GM19455 (cell line): ENCODE data around the gene GRAMD2B.
"Not testable (repeated sequence)": the region's sequence is repeated elsewhere in the genome, so short reads cannot be mapped to it uniquely, and the experiment has no call there.

ENCODE experiments used
- ATAC-seq: cut with Tn5 transposase; IDR thresholded peaks from one replicate; pipeline ENCODE4 v1.9.1; 2021; ENCODE audit not compliant: unreplicated experiment

GRAMD2B gene

DNA sequence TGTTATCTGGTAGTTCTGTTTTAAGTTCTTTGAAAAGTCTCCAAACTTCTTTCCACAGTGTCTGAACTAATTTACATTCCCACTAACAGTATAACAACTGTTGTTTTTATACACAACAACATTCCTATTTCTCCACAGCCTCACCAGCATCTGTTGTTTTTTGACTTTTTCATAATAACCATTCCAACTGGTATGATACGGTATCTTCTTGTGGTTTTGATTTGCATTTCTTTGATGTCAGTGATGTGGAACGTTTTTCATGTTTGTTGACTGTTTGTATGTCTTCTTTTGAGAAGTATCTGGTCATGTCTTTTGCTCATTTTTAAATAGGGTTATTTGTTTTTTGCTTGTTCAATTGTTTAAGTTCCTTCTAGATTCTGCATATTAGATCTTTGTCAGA lies 12.6 kb upstream of the GRAMD2B start:
- ATAC-seq, result no peak

DNA sequence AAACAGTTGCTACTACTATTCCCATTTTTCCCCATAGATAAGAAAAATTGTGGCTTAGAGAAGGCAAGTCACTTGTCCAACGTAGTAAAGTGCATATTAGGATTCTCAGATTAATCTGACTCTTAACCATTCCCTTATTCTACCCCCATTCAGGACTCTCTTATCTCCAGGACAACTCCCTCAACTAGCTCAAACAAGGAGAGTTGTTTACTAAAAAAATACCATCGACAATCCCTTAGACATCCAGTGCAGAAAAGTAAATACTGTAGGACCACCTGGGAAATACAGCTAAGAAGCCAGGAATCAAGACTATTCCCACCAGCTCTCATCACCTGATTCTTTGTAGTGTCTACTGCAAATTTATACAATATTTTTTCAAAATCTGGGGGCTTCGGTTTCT lies 9.4 kb upstream of the GRAMD2B start:
- ATAC-seq, result no peak

- no peak for ATAC-seq
Measured at GRCh38 chr5:126414874-126415502, 8.2 kb upstream of the GRAMD2B start.

GRCh38 chr5:126415789-126416188 lies 7.4 kb upstream of the GRAMD2B start:
- ATAC-seq, result no peak

DNA sequence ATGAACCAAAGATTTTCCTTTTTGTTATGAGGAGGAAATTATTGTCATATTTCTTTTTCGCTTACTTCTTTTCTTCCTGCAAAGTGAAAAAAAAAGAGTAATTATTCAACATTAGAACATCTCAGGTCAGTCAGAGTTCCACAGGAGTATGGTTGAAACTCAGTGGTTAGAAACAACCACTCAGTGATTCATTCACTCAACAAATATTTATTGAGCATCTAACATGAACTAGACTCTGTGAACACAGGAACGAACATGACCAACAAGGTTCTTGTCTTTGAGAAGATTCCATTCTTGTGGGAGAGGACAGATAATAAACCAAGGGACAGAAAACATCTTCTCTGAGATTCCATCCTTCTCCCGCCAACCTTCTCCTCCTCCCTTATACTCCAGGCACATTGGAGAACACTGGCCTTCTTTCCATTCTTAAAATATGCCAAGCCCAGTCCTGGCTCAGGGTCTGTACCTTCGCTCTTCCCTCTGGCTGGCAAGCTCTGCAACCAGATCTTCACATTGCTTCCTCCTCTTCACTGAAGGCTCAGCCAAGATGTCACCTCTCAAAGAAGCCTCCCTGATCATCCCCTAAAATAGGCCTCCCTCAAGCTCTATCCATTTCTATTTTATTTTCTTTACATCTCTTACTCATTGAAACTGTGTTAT lies 6.8 kb upstream of the GRAMD2B start:
- ATAC-seq, result no peak

DNA sequence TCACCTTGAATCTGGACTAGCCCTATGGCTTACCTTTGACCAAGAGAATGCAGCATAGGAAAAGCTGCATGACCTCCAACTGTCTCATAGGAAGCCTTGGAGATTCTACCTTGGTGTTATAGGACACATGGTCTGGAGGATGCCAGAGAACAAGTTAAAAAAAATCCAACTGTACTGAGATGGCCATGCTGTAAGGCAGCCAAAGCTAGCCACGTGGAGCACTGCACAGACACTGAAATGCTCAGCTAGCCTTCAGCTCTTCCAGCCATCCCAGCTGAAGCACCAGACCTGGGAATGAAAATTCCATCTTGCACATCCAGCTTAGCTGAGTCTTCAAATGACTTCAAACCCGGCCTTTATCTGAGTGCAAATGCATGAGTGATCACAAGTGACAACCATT lies 6.0 kb upstream of the GRAMD2B start:
- no peak for ATAC-seq

- ATAC-seq, result no peak
Measured at GRCh38 chr5:126419102-126419501, 4.1 kb upstream of the GRAMD2B start.

DNA sequence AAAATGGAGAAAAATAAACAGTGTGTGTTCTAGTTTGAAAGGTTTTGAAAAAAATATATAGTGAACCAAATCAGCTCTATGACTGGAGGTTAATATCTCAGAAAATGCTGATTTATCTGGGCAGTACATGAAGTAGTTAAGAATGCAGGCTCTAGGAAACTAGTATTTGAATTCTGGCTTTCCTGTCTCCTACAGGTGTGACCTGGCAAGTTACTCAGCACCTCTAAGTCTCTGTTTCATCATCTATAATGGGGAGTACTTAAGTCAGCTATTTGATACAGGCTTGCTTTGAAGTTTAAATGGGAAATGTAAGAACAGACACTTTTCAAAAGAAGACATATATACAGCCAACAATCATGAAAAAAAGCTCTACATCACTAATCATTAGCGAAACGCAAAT lies 5.2 kb downstream of the GRAMD2B start:
- no peak for ATAC-seq

DNA sequence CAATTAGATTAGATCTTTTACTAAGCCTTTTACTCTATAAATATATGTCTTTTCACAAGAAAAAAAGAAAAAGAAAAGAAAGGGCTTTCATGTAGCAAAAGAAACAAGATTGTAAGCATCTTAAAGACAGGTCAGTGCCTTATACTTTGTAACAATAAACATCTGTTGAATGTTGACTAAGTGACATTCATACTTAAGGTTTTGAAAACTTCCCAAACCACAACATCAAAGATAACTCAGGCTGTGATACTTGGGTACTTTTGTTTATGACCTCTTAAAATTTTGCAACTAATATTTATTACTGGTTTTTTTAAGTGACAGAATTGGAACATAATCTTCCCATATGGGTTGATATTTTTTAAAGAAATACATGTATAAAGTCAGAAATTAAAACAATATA lies 7.4 kb downstream of the GRAMD2B start:
- no peak for ATAC-seq

- ATAC-seq, result no peak
Measured at GRCh38 chr5:126433701-126434100, 10.5 kb downstream of the GRAMD2B start.

GRCh38 chr5:126435261-126435660 lies 12.1 kb downstream of the GRAMD2B start:
- ATAC-seq, result no peak

DNA sequence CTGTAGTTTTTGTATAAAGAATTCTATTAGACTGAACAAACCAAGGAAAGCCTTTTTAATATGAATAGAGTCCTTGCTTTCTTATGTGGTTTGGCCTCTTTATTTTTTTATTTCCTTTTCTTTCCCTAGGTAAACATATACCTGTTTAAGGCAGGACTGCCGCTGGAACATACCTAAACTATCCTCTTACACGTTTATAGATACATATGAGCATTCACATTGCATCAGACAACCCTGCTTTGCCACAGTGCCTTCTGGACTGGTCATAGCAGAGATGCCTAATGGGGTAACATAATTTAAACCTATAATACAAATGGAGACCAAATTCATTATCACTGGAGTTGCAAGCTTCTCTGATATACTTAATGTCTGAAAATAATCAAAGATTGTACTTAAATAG lies 12.5 kb downstream of the GRAMD2B start:
- no peak for ATAC-seq

- ATAC-seq, result no peak
Measured at GRCh38 chr5:126437721-126438120, 14.5 kb downstream of the GRAMD2B start.

DNA sequence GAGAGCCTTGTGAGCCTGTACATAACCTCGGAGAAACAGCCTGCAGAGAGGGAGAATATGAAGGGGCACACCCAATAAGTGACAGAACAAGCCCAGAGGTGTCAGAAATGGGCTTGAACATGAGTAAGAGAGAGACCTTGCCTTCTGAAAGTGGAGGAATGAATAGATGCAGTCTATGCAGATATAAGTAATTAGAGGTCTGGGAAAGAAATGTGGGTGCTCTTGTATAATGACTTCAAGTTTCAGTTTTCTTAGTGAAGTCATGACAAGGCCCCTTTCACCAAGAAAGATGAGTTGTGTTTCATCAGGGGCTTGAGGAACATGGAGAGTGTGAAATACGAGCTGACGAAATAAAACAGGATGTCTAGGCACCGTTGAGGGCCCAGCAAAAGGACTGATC lies 15.1 kb downstream of the GRAMD2B start:
- ATAC-seq, result peak; percentile 85

- ATAC-seq, result no peak
Measured at GRCh38 chr5:126438868-126439267, 15.7 kb downstream of the GRAMD2B start.

GRCh38 chr5:126439724-126440123 lies 16.5 kb downstream of the GRAMD2B start:
- not testable (repeated sequence) for ATAC-seq

GRCh38 chr5:126441230-126441629 lies 18.0 kb downstream of the GRAMD2B start:
- ATAC-seq, result no peak

- ATAC-seq, result peak; percentile 84
Measured at GRCh38 chr5:126443374-126443851, 20.2 kb downstream of the GRAMD2B start.

DNA sequence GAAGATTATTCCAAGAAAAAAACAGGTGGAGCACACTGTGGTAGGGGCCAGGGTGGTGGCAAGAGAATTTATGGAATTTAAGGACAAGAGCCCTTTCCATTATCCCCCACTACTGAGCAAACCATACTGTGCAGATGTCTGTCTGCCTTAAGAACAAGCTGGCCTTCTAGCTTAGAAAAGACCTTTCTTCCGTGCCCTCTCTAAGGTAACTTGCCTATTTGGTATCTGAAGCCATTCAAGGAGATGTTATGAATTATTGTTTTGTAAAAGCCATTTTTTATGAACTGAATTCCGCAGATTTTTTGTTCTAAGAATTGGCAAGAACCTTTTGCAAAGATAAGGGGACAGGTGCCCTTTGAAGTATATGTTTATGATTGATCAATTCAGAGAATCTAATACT lies 20.9 kb downstream of the GRAMD2B start:
- ATAC-seq, result no peak

DNA sequence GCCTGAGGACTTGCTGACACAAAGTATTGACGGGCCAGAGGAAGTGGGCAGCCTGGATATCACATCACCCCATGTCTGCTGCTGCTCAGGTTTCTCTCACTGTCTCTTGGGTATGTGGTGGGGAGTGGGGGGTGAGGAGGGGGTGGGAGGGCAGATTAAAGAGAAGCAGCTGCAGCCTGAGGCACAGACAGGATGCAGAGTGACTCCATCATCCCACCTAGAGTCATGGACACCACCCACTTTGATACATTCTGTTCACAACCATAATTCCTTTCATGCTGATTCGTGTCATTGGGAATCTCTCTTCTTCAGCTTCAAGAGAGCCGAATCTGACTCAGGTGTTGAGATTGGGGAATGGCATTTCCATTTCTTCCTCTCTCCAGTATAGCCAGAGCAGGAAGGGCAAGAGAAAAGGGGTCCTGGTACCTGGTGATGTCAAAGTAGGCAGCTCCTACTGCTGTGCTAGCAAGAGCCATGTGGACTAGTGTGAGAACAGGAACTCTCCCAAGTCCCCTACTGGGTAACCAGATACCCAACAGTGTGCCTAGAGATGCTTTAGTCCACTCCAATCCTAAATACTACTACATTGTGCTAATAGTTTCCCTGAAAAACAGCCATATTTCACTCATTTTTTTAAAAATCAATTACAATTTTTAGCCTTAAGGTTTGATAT lies 22.4 kb downstream of the GRAMD2B start:
- no peak for ATAC-seq

GRCh38 chr5:126446498-126447224 lies 23.5 kb downstream of the GRAMD2B start:
- no peak for ATAC-seq

DNA sequence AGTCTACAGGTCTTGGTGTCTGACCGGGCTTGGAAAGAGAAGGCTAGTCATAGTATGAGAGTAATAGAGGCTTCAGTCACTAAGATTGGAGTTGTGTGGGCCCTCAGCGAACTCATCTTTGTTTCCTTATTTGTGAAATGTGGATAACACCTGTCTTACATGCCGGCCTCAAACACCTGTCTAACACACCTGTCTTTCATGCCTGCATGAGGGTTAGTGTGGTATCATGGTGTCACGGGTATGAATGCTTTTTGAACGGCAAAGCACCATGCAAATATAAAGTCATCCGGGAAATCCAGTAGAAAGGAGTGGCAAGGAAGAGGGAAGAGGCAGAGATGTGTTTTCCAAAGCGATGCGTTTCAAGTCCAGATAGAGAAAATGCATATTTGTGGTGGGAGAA lies 25.5 kb downstream of the GRAMD2B start:
- ATAC-seq, result no peak
